GM19099 (cell line): ENCODE results near the gene ECEL1.

ENCODE experiments used
- POLR2A ChIP-seq: IDR thresholded peaks from 3 replicates; pipeline ENCODE4 v1.6.1; 2011; ENCODE audit warnings: low read depth; ENCODE audit not compliant: insufficient read length; ENCODE audit errors: extremely low read depth

The ECEL1 gene

DNA sequence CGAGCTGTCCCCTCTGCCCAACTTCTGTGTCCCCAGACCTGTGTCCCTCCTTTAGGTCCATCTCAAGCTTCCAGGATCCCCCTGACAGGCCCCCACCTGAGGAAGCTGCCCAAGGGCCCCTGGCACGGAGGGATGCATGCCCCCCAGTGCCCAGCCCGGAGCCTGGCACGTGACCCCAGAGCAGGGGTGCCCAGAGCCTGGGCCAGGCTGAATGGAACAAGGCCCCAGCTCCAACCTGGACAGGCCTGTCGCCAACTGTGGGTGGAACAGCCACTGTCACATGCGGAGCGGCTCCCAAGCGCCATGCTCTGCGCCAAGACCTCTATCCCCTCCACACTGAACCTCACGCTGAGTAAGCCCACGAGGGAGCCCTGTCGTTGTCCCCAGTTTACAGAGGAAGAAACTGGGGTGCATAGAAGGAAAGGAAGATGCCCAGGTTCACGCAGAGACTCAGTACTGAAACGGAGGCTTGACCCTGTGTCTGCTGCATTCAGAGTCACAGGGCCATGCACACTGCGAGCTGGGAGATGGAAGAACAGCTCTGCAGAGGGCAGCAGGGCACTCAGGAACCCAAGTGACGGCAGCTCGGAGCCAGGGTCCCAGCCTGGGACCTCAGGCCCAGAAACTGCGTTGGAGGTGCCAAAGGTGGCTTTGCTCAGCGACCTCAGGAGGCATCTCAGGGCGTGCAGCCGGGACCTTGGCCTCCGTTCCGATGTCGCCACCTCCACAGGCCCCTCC, 5.5 kb upstream of the ECEL1 start:
- TF ChIP-seq POLR2A: no peak

DNA sequence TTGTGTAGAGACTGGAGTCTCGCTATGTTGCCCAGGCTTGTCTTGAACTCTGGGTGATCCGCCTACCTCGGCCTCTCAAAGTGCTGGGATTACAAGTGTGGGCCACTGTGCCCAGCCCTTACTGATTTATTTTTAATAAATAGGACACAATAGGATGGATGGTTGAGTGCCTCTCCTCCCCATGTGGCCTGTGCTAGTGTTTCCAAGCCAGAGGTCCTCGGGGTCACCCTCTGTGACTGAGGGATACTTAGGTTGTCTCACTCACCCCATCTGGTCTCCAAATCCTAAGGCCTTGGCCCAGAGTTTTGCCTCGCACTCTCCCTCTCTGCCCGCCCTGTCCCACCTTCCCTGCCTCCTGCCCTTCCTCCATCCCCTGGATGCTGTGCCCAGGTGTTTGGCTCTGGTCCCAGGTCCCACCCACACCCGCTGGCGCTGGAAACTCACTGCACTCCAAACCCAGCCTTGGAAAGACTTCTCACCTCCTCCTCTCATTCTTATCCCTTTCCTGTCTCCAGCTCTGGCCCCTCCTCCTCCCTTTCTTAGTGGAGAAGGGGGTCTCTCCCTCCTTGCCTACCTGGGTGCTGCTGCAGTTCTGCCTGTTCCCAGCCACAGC, 4.7 kb upstream of the ECEL1 start:
- TF ChIP-seq POLR2A: no peak

DNA sequence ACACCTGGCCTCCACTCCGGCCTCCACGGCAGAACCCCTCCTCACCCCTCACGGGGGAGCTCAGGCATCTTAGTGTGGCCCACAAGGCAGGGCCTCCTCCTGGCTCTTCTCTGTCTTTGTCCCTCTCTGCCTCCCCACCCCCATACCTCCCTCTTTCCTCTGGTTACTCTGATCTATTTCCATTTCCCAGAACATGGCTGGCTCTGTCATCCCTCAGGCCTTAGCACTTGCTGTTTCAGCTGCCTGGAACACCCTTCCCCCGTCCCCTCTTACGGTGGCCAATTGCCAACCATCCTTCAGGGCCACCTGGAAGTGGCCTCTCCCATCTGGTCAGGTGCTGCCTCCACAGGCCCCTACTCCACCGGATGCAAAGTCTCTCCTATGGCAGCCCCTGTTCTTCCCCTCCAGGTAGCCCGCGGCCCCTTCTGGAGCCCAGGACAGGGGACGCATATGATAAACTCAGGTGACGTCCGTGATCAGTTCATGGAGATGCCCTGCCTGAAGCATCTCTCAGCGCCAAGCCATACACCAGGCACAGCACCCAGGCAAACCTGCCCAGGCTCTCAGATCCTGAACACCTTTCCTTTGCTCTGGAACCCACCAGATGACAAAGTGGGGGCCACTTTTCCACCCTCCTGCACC, 3.6 kb upstream of the ECEL1 start:
- TF ChIP-seq POLR2A: no peak

DNA sequence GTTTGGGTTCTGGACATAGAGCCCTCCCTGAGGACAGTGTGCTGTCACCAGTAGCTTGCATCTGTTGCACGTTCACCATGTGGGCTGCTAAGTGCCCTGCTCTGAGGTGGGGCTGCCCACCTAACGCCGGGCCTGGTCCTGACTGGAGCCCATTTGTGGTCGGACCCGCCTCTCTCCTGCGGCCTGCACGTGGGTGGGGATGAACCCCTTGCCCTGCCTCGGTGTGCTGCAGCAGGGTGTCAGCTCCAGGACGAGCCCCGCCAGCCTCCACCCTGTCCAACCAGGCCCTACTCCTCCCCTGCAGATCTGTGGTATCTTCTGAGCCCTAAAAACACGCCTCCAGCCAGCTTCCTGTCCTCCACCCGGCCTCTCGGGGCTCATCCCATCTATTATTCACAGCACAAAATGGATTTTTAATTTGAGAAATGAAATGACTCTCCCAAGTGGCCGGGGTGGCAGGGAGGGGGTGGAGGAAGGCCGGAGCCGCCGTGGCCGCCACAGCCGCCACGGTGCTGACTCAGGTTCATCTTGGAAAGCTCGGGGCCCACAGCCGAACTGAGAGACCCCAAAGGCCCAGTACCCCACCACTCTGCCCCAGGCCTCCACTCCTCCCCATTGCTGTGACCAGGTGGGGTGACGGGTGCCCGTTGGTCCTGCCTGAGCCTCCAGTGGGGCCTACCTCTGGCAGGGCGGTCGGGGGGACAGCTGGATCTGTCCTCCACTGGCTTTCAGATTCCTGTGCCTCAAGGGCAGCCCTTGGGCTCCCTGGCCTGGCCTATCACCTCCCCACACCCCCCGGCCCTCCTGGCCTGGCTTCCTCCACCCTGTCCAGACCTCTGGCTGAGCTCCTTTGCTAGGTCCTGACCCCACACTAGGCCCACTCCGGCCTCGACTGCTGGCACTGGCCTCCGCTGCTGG, 2.8 kb upstream of the ECEL1 start:
- TF ChIP-seq POLR2A: no peak

DNA sequence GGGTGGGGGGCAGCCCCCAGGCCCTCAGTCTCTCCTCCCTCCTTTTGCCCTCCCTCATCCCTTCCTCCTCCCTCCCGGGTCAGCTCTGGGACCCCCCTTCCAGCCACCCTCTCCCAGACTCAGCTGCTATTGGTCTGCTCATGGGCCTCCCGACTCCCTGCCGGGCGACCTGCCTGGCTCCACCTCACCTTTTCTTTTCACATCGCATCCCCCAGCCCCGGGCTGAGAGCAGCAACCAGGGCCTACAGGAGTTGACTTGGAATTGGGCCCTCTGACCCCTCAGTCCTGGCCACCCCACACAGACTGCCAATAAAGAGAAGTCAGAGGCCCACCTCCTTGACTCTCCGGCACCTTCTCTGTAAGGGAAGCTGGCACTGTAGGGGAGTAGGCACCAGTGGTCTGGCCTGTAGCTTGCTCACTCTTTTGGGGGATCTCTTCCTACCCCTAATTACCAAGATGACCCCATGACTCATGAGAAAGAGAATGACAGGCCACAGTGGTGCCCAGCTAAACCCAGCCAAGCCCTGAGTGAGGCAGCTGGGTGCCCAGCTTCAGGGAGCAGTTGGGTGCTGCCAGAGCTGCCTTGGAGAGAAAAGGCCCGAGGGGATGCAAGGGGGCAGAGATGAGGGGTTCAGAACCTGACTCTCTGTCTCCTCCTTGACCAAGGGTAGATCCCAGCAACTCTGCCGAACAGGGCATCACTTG, 2.0 kb upstream of the ECEL1 start:
- TF ChIP-seq POLR2A: no peak

DNA sequence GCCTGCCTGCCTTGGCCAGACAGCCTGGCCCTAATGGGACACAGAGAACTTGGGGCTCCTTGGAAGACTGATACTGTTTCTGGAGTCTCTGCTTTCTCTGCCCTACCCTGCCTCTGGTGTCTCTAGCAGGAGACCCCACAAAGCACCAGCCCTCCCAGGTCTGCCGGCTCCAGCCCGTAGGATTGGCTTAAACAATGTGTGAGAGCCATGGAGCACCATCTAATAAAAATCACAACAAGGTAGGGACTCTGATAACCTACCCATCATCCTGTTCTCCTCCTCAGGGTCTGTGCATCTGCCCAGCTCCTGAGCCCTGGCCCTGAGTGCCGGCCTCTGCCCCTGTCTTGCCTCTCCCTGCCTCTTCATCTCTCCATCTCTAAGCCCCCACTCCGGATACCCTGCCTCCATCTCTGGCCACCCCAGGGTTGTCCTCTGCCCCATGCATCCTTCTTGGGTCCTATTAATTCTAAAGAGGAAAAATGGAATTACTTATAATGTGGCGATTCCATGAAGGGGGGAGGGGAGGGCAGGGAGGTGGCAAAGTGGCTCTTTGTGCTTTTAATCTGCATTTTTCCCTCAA, 1.2 kb upstream of the ECEL1 start:
- TF ChIP-seq POLR2A: no peak

DNA sequence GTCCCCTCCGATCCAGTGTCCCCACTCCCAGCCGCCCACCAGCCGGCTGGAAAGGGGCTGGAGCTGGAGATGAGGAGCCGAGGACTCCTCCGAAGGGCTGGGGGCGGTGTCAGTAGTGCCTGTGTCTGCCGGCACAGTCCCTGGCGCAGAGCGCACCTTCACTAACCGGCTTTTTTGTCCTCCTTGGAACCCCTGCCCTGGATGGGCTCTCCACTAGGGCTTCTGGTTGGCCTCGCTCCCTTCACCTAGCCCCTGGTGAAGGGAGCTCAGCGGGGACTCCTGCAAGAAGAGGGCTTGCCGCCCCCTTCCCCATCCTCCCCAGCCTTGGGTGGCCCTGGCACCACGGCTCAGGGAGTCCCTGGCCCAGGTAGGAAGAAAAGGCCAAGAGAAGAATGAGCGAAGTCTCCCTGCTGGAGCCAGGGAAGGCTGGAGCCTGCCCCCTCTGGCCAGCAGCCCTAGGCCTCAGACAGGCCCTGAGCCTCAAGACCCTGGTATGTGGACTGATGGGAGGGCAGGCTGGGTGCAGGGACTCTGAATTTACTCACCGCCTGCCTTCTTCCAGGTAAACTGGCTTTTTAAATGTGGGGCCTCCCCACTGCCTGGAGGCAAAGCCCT, 570 bp upstream of the ECEL1 start:
- no peak for TF ChIP-seq POLR2A

DNA sequence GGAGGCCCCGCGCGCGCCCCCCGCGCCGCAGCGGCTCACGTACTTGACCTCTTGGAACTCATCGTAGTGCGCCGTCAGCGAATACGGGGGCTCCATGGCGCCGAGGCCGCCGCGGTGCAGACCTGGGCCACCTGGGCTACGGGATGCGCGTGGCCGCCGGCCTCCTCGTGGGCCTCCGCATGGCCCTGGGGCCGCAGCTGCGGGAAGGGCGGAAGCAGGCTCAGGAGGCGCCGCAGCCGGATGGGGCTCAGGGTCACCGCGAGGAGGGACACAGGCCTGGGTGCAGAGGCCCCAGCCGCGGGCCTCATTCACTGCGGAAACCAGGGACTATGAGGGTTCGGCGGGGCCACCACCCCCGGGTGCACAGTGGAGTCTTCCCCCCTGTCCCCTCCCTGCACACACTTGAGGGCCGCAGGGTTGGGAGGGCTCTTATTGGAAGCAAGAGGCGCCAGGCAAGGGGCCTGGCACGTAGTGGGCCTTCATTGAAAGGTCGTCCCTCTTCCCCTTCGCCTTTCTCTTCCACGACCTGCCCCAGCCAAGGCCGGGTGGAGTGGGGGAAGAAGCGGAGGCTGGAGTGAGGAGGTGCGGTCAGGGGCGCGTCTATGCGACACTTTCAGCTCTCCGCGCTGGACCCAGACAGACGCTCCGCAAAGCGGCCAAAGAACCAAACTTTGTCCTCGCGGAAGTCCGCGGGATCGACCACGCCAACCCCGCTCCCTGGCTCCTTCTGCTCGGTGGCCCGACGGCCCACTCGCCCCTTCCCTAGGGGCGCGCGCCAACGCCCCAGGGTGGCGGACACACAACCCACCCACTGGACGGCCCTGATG, 863 bp downstream of the ECEL1 start:
- no peak for TF ChIP-seq POLR2A

DNA sequence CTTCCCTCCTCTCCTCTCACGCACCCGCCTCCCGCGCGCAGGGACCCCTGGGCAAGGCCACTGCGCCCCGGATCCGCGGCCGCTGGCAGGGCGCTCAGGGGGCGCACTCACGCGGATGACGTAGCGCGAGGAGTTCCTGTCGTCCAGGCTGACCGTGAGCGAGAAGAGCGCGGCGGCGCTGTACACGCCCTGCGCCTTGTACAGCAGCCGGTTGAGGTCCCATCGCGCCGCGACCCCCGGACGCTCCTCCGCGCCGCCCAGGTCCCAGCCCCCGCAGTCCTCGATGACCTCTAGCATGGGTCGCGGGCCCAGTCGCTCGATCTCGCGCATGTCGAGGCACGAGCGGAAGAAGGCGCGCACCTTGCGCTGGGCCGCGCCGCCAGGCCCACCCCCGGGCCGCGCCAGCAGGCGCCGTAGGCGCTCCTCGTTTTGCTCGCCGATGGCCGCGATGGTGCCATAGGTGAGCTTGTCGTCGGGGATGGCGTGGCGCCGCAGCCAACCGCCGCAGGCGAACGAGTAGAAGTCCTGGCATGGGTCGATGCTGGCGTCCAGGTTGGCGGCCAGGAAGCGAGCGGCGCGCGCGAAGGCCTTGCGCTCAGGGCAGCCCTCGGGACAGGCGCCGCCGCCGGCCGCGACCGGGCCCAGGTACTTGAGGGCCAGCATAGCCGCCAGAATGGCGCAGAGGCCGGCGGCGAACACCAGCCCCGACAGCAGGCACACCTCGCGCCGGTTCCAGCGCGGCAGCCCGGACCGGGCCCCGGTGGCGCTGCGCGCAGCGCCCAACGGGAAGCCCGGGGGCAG, 1.7 kb downstream of the ECEL1 start:
- no peak for TF ChIP-seq POLR2A

DNA sequence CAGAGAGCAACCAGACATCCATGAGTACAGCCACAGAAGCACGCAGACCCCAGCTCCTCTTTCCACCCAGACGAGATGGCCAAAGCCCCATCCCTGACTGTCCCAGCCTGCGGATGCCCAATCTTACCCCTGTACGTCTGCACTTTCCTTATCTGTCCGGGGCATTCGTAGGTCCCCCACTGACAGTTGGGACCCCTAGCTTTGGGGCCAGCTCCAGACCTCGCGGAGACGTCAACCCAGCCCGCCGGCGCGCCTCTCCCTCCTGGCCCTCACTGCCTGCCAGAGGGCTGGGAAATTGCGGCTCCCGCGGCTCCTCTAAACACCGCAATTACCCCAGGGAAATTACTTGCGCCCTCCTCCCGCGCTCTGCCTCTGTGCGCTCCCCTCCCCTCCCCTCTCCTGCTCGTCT, 2.3 kb downstream of the ECEL1 start:
- no peak for TF ChIP-seq POLR2A

DNA sequence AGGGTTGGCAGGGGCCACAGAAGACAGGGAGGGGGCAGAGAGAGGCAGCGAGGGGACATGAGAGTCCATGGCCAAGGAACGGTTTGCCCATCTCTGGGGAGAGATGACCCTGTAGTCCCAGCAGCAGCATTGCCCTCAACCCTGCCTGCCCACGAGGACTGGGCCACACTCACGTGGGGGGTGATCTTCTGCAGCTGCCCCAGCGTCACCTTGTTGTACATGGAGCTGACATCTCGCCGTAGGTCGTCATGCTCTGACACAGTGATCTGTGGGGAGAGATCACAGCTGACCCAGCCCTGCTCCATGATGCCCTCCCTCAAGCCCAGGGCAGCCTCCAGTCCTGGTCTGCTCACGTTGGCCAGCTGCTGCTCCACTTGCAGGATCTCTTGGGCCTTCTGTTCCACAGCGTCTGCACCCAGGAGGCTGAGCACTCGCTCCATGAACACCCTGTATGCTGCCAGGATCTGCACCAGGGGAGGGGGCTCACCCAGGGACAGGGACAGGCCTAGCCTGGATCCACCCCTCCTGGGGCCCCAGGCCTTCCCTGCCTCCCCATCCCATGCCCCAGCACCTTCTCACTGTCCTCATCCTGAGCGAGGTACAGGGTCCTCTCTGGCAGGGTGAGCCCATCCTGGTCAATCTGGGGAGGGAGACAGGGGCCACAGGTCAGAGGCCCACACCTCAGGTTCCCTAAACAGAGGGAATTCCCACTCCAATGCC, 2.8 kb downstream of the ECEL1 start:
- TF ChIP-seq POLR2A: no peak

DNA sequence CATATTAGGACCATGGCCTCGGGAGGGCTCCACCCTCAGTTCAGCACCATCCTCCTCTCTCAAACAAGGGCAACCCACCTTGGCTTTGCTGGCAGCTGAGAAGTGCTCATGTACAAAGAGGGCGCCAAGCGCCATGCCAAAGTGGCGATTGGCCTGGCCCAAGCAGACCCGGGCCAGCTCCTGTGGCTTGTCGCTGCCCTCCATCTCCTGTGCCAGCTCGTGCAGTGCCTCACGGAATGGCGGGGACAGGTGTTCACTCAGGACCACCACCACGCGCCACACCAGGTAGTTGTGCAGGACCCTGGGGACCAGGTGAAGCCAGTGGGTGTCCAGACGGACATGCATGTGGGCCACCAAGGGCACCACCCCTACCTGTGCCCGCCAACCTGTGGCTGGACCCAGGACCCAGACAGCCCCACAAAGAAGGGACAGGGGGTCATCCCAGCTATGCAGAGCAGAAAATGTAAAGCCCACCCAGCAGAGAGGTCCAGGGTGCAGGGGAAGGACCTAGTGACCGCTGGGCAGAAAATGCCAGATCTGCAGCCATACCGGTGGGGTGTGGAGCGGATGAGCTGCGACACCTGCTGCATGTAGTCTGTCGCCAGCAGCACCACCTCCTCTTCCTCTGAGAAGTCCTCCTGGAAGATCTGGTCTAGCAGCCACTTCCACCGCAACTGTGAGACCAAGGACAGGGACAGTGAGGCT, 3.6 kb downstream of the ECEL1 start:
- TF ChIP-seq POLR2A: no peak
